DND-41 (cell line): ENCODE data around the gene ZSWIM4.

Experiments
- EZH2 ChIP-seq: IDR thresholded peaks from 3 replicates; pipeline ENCODE4 v1.6.1; 2012; ENCODE audit warnings: borderline replicate concordance, low read depth, mild to moderate bottlenecking, moderate library complexity, low read length, inconsistent platforms; ENCODE audit not compliant: severe bottlenecking
- TF ChIP-seq, protein P1 (sequence below): IDR thresholded peaks from 2 replicates; pipeline ENCODE4 v1.5.1; 2012; ENCODE audit warnings: borderline replicate concordance, low read length, moderate library complexity, mild to moderate bottlenecking; ENCODE audit not compliant: poor library complexity, severe bottlenecking; ENCODE audit errors: extremely low read depth

DNA sequence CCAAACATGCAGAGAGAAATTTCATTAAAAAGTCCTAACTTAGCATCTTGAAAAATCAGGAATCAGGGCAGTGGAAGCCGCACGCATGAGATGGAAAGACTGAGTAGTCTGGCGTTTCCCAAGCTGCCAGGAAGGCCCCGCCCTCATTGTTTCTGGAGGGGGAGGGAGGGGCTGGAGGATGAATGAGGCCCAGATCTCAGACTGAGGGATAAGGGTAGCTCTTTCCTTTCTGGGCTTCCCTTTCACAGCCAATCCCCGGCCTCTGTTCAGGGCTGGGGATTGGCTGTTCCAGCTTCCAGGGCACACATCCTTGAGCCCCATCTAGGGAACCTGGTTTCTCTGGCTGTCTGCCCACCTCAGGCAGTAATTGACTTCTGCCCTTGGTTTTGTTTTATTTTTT, 13.7 kb upstream of the ZSWIM4 start:
- no peak for TF ChIP-seq EZH2
- TF ChIP-seq, protein P1, sequence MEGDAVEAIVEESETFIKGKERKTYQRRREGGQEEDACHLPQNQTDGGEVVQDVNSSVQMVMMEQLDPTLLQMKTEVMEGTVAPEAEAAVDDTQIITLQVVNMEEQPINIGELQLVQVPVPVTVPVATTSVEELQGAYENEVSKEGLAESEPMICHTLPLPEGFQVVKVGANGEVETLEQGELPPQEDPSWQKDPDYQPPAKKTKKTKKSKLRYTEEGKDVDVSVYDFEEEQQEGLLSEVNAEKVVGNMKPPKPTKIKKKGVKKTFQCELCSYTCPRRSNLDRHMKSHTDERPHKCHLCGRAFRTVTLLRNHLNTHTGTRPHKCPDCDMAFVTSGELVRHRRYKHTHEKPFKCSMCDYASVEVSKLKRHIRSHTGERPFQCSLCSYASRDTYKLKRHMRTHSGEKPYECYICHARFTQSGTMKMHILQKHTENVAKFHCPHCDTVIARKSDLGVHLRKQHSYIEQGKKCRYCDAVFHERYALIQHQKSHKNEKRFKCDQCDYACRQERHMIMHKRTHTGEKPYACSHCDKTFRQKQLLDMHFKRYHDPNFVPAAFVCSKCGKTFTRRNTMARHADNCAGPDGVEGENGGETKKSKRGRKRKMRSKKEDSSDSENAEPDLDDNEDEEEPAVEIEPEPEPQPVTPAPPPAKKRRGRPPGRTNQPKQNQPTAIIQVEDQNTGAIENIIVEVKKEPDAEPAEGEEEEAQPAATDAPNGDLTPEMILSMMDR = no peak
